SK-N-MC (cell line): ENCODE measurements around the gene CTNND2.

Source experiments
- EZH2 ChIP-seq: fragments of 200-600 bp; sonication (generic); IDR thresholded peaks from one replicate; pipeline ENCODE4 v1.6.1; 2017; ENCODE audit warnings: antibody characterized with exemption
- POLR2AphosphoS5 ChIP-seq: IDR thresholded peaks from 2 replicates; pipeline ENCODE4 v1.6.1; 2012; ENCODE audit warnings: mild to moderate bottlenecking, low read depth, low read length, borderline replicate concordance

DNA sequence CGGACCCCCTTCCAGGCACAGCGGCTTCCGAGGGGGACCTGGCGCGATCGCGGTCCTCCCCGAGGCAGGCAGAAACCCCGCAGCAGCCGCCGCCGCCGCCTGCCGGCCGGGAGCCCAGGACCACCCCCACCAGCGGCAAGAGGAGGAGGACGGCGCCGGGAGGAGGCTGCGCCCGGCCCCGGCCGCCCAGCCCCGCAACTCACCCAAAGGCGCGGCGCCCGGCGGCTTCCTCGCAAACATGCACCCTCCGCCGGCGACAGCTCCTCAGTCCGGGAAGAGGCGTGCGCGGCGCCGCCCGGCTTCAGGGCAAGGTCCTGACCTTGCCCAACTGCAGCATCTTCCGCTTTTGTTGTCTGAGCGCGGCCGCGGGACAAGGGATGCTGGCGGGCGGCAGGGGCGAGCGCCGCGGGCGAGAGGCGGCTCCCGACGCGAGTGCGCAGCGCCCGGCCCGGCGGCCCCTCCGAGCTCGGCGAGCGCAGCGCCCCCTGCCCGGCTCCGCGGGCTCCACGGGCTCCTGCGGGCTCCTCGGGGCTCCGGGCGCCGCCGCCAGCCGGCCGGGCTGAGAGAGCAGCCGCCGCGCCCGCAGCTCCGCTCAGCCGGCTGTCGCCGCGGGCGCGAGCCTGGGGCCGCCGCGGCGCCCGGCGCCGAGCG lies 507 bp downstream of the CTNND2 start:
- TF ChIP-seq POLR2AphosphoS5 (no peak), EZH2 (no peak)
